GM10266 (cell line): ENCODE data around the gene IMMP2L.

Source experiments
- DNase-seq: peaks from one replicate; pipeline ENCODE4 v3.0.0; 2012; ENCODE audit errors: extremely low spot score
- CTCF ChIP-seq: IDR thresholded peaks from 2 replicates; pipeline ENCODE4 v1.5.1; 2012; ENCODE audit warnings: mild to moderate bottlenecking, low read depth; ENCODE audit not compliant: control insufficient read depth, insufficient read depth; ENCODE audit errors: missing control alignments

Gene IMMP2L

GRCh38 chr7:111047595-111047994 lies 514.7 kb downstream of the IMMP2L start:
- no peak for TF ChIP-seq CTCF

GRCh38 chr7:111045449-111045848 lies 516.8 kb downstream of the IMMP2L start:
- no peak for TF ChIP-seq CTCF

More at GRCh38 chr7:111047595-111047994, 514.7 kb downstream of the IMMP2L start:
- no peak for DNase-seq

GRCh38 chr7:111043561-111043960 lies 518.7 kb downstream of the IMMP2L start:
- TF ChIP-seq CTCF: no peak
- no peak for DNase-seq

More at GRCh38 chr7:111045449-111045848, 516.8 kb downstream of the IMMP2L start:
- no peak for DNase-seq

GRCh38 chr7:111042842-111043241 lies 519.5 kb downstream of the IMMP2L start:
- DNase-seq: no peak
- TF ChIP-seq CTCF: no peak

GRCh38 chr7:111041577-111041976 lies 520.7 kb downstream of the IMMP2L start:
- DNase-seq: no peak
- no peak for TF ChIP-seq CTCF

GRCh38 chr7:111038185-111038584 lies 524.1 kb downstream of the IMMP2L start:
- no peak for DNase-seq
- TF ChIP-seq CTCF: no peak

- TF ChIP-seq CTCF: no peak
Observed at GRCh38 chr7:111031916-111032315, 530.4 kb downstream of the IMMP2L start.

More at GRCh38 chr7:111031916-111032315, 530.4 kb downstream of the IMMP2L start:
- no peak for DNase-seq
